Spleen (tissue), 11 donors: Measurements from ENCODE around the gene ME1. TPM values are rescaled to one million over a fixed set of nuclear protein-coding genes. Genes with fewer than 3 reads are reported as not detected.
"Not testable (repeated sequence)": the region's sequence is repeated elsewhere in the genome, so short reads cannot be mapped to it uniquely, and the experiment has no call there.

Experiments
- DNase-seq: peaks from one replicate; pipeline ENCODE4 v3.0.0-alpha.2; 2020
- H3K27ac ChIP-seq, 8 donors: fragments of 200-600 bp; sonication (generic) in 7 of 8; 1 replicate in 4 of 8; 2 replicates in 4 of 8; pipeline versions ENCODE4 v1.5.0 to v1.8.0; 2016 to 2021; ENCODE audit warnings: inconsistent platforms in 4 of 8, mild to moderate bottlenecking in 4 of 8, moderate library complexity in 1 of 8
- H3K27me3 ChIP-seq, 7 donors: fragments of 200-600 bp; sonication (generic) in 6 of 7; replicated peaks in 1 of 7; 1 replicate in 4 of 7; 2 replicates in 3 of 7; pipeline versions ENCODE4 v1.5.0 to v1.8.0; 2016 to 2021; ENCODE audit warnings: inconsistent platforms in 3 of 7, mild to moderate bottlenecking in 1 of 7
- H3K36me3 ChIP-seq, 6 donors: fragments of 200-600 bp; sonication (generic) in 5 of 6; 1 replicate in 4 of 6; 2 replicates in 2 of 6; pipeline versions ENCODE4 v1.5.0 to v1.8.0; 2016 to 2021; ENCODE audit warnings: inconsistent platforms in 2 of 6
- H3K4me1 ChIP-seq, 6 donors: fragments of 200-600 bp; sonication (generic) in 5 of 6; 1 replicate in 3 of 6; 2 replicates in 3 of 6; pipeline versions ENCODE4 v1.5.0 to v1.8.0; 2016 to 2021; ENCODE audit warnings: inconsistent platforms in 3 of 6
- H3K4me3 ChIP-seq, 8 donors: fragments of 200-600 bp; sonication (generic) in 7 of 8; 1 replicate in 4 of 8; 2 replicates in 4 of 8; pipeline versions ENCODE4 v1.5.0 to v1.8.0; 2016 to 2021; ENCODE audit warnings: inconsistent platforms in 4 of 8, mild to moderate bottlenecking in 4 of 8, moderate library complexity in 2 of 8
- H3K9me3 ChIP-seq, 8 donors: fragments of 200-600 bp; sonication (generic) in 7 of 8; 1 replicate in 4 of 8; 2 replicates in 4 of 8; pipeline versions ENCODE4 v1.5.0 to v1.8.0; 2016 to 2021; ENCODE audit warnings: inconsistent platforms in 4 of 8
- CTCF ChIP-seq, 11 experiments: fragments of 200-600 bp in 7 of 11; fragments of 450-650 bp in 4 of 11; sonication (generic) in 4 of 11; IDR thresholded peaks in 8 of 11; conservative IDR thresholded peaks in 3 of 11; 1 replicate in 7 of 11; 2 replicates in 4 of 11; pipeline versions ENCODE4 v1.4.0 to v1.8.0; 2016 to 2021; ENCODE audit warnings: antibody characterized with exemption in 11 of 11, inconsistent platforms in 4 of 11, mild to moderate bottlenecking in 1 of 11
- POLR2A ChIP-seq, 3 donors: fragments of 450-650 bp; IDR thresholded peaks; one replicate each; pipeline ENCODE4 v1.5.1; 2017; ENCODE audit warnings: antibody characterized with exemption in 3 of 3, mild to moderate bottlenecking in 1 of 3
- POLR2AphosphoS5 ChIP-seq, 3 donors: sonication (generic); formaldehyde crosslinking; IDR thresholded peaks; one replicate each; pipeline ENCODE4 v1.5.1; 2017; ENCODE audit warnings: antibody characterized with exemption in 3 of 3
- WGBS, 5 donors: extraction: QIAGEN DNeasy Blood & Tissue Kit in 3 of 5; methylation state at CpG; one replicate each; pipeline versions ENCODE4 v1.1.5 to v1.1.7; 2013 to 2018; 5-methylcytosine and 5-hydroxymethylcytosine counted together
- intact Hi-C: fragments of 100-400 bp; cut with DNase I; formaldehyde crosslinking; loops from one replicate; pipeline ENCODE4 v1.15.0; 2023; ENCODE audit warnings: low total_unique reads
- polyA plus RNA-seq, 3 donors: library from polyadenylated mRNA; stranded (reverse); fragments of 200-250 nt; gene quantifications; one replicate each; pipeline ENCODE4 v1.2.1, GENCODE V29; 2013
- total RNA-seq, 7 donors: library from RNA; depleted of rRNA in 3 of 7; stranded (reverse); fragments of >200 nt in 3 of 7; fragmentation: NEBNext Ultra II Directional in 4 of 7; extraction: Animal tissue kit (Norgen Biotek cat#: 25700) in 4 of 7; gene quantifications; one replicate each; pipeline versions ENCODE4 v1.1.0 to v1.2.1, GENCODE V29; 2016 to 2021
- donor health status: healthy with polysubstance abuse.
- donor health status: DM: no; HTN: no; CAD: no; lungs with moderate emphysema.
- donor health status: DM: no; HTN: no; CAD: no.
- donor health status: Bipolar disorder and iron deficiency.
- donor health status: healthy.
- donor health status: DM: no; HTN: no; CAD: no.
- donor health status: DM: yes; HTN: yes; CAD: no.

Gene ME1
- total and polyA plus RNA-seq, 10 donors: 1.8 to 19.4 (median 8.4) TPM

DNA sequence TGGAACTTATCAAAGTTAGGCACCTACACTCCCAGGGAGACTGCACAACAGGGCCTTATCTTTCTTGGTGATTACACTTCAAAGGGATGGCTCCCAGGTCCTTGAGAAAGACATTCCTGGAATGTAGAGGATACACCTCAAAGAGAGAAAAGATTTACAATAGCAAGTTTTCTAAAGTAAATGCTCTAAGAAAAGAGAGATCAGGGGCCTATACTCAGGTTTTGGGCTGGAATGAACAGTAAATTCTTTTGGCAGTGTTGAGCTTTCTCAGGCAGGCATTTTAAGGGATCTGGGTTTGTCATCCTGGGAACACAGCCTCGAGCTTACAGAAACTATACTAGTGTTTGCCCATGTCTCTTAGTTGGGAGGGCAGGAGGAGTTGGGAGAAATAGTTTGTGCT lies 31.7 kb upstream of the ME1 start:
- intact Hi-C loops: no loop called here
- no peaks in the 10 kb centered on the region for H3K36me3 ChIP-seq
- no peak overlapping the region for H3K4me3 ChIP-seq
- no peaks in the 10 kb centered on the region for H3K9me3 ChIP-seq
- no peaks in the 10 kb centered on the region for H3K27me3 ChIP-seq
- 52 to 68% (median 60%) methylated on average over 1 of the region's 1 CpG for WGBS, 5 donors
- TF ChIP-seq POLR2AphosphoS5 (IDR thresholded peaks at IDR 0.05): no peak
- no peak for TF ChIP-seq POLR2A (IDR thresholded peaks at IDR 0.05)
- TF ChIP-seq CTCF (IDR thresholded peaks at IDR 0.05 in 8 of 11, conservative IDR thresholded peaks at IDR 0.05 in 3 of 11): no peak
- DNase-seq: no peak
- H3K27ac ChIP-seq: no peak overlapping the region
- peaks cover 0 to 4% (median 0%) of the 10 kb centered on the region in 6 donors for H3K4me1 ChIP-seq

GRCh38 chr6:83461438-83461837 lies 30.6 kb upstream of the ME1 start:
- TF ChIP-seq CTCF (IDR thresholded peaks at IDR 0.05 in 8 of 11, conservative IDR thresholded peaks at IDR 0.05 in 3 of 11) (no peak), POLR2AphosphoS5 (IDR thresholded peaks at IDR 0.05) (no peak), POLR2A (IDR thresholded peaks at IDR 0.05) (no peak)
- no peak for DNase-seq
- H3K36me3 ChIP-seq: no peaks in the 10 kb centered on the region
- no peaks in the 10 kb centered on the region for H3K27me3 ChIP-seq
- no peaks in the 10 kb centered on the region for H3K9me3 ChIP-seq
- H3K4me1 ChIP-seq: peaks cover 0 to 4% (median 0%) of the 10 kb centered on the region in 6 donors
- H3K27ac ChIP-seq: no peak overlapping the region
- no peak overlapping the region for H3K4me3 ChIP-seq
- 29 to 84% (median 64%) methylated on average over 1 of the region's 1 CpG for WGBS, 5 donors
- intact Hi-C loops: no loop called here

DNA sequence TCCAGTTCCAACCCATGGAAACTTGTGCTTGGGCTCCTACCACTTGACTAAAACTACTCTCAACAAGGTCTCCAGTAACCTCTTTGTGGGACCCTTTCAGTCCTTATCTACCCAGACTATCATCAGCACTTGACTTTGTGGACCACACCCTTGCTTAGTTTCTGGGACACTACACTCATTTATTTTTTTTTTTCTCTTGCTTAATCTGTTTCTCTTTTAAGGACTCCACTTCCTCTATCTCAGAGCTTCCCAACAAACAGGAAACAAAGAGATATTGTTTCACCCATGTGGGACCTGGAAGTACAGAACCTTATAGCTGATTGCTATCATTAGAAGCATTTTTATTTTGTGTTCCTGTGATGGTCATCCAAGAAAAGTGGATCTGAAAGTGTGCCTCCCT lies 28.8 kb upstream of the ME1 start:
- no peak for TF ChIP-seq POLR2AphosphoS5 (IDR thresholded peaks at IDR 0.05)
- no peak for TF ChIP-seq POLR2A (IDR thresholded peaks at IDR 0.05)
- TF ChIP-seq CTCF (IDR thresholded peaks at IDR 0.05 in 8 of 11, conservative IDR thresholded peaks at IDR 0.05 in 3 of 11): no peak
- intact Hi-C loops: no loop called here
- no peaks in the 10 kb centered on the region for H3K27me3 ChIP-seq
- peaks cover 0 to 4% (median 0%) of the 10 kb centered on the region in 6 donors for H3K4me1 ChIP-seq
- H3K36me3 ChIP-seq: no peaks in the 10 kb centered on the region
- H3K9me3 ChIP-seq: no peaks in the 10 kb centered on the region
- no peak overlapping the region for H3K27ac ChIP-seq
- no peak for DNase-seq
- H3K4me3 ChIP-seq: no peak overlapping the region

DNA sequence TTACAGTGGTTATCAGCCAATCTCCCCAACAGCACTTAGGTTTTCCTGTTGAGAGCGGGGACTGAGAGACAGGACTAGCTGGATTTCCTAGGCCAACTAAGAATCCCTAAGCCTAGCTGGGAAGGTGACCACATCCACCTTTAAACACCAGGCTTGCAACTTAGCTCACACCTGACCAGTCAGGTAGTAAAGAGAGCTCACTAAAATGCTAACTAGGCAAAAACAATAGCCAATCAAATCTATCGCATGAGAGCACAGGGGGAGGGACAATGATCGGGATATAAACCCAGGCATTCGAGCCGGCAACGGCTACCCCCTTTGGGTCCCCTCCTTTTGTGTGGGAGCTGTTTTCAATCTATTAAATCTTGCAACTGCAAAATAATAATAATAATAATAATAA lies 19.2 kb upstream of the ME1 start:
- intact Hi-C loops, H3K27ac ChIP-seq, DNase-seq, H3K9me3 ChIP-seq, H3K36me3 ChIP-seq, H3K27me3 ChIP-seq, H3K4me1 ChIP-seq, H3K4me3 ChIP-seq: not testable (repeated sequence)
- WGBS, 5 donors: 83 to 91% (median 86%) methylated on average over 6 of the region's 6 CpGs

DNA sequence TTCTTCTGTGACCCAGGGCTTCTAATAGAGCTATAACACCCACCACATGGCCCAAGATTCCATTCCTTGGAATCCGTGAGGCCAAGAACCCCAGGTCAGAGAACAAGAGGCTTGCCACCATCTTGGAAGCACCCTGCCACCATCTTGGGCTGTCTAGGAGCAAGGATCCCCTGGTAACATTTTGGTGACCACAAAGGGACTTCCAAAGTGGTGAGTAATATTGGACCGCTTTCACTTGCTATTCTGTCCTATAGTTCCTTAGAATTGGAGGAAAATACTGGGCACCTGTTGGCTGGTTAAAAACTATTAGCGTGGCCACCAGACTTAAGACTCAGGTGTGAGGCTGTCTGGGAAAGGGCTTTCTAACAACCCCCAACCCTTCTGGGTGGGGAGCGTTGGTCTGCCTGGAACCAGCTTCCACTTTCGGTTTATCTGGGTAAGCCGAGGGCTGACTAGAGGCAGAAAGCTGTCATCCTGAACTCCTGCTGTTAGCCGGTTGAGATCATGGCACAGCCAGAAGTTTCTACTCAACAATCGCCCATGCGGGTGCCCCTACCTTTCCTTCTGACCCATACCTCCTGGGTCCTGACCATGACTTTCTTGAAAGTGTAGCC lies 13.3 kb upstream of the ME1 start:
- H3K27ac ChIP-seq, H3K9me3 ChIP-seq, H3K36me3 ChIP-seq, DNase-seq, H3K4me3 ChIP-seq, H3K27me3 ChIP-seq, H3K4me1 ChIP-seq, intact Hi-C loops: not testable (repeated sequence)
- WGBS, 5 donors: 84 to 91% (median 88%) methylated on average over 9 of the region's 9 CpGs
